GM23338 (cell line): ENCODE data around the gene RPS5.

Experiments
- CREB1 ChIP-seq: fragments of 250-450 bp; sonication (Bioruptor Pico); IDR thresholded peaks from 2 replicates; pipeline ENCODE4 v1.5.0; 2020; ENCODE audit warnings: low read depth, mild to moderate bottlenecking, moderate library complexity
- CTCF ChIP-seq, 2 experiments: fragments of 200-600 bp in 1 of 2; sonication (generic) in 1 of 2; conservative IDR thresholded peaks; 2 replicates each; pipeline versions ENCODE4 v1.5.1 to v1.6.1; 2016 to 2017; ENCODE audit warnings: antibody characterized with exemption in 2 of 2, low read depth in 2 of 2, mild to moderate bottlenecking in 2 of 2, moderate library complexity in 1 of 2
- EZH2 ChIP-seq: fragments of 200-600 bp; sonication (generic); IDR thresholded peaks from one replicate; pipeline ENCODE4 v1.8.0; 2017; ENCODE audit warnings: antibody characterized with exemption, mild to moderate bottlenecking, low read depth; ENCODE audit not compliant: unreplicated experiment
- EZH2phosphoT487 ChIP-seq: fragments of 200-600 bp; sonication (generic); IDR thresholded peaks from one replicate; pipeline ENCODE4 v1.8.1; 2018; ENCODE audit warnings: antibody characterized with exemption; ENCODE audit not compliant: unreplicated experiment
- NANOG ChIP-seq: IDR thresholded peaks from 2 replicates; pipeline ENCODE4 v1.6.1; 2016; ENCODE audit warnings: antibody characterized with exemption, borderline replicate concordance
- POLR2AphosphoS5 ChIP-seq: IDR thresholded peaks from 2 replicates; pipeline ENCODE4 v1.6.1; 2016; ENCODE audit warnings: antibody characterized with exemption, low read depth
- REST ChIP-seq: IDR thresholded peaks from one replicate; pipeline ENCODE4 v1.6.1; 2018; ENCODE audit warnings: antibody characterized with exemption; ENCODE audit not compliant: unreplicated experiment
- ZNF331 ChIP-seq: fragments of 250-450 bp; sonication (Bioruptor Pico); IDR thresholded peaks from 2 replicates; pipeline ENCODE4 v1.5.0; 2020; ENCODE audit warnings: low read depth, mild to moderate bottlenecking, moderate library complexity

GRCh38 chr19:58400916-58401839 lies 14.1 kb downstream of the RPS5 start:
- TF ChIP-seq EZH2: no peak
- TF ChIP-seq CTCF (conservative IDR thresholded peaks at IDR 0.05; ENCODE audit: low read depth in 2 of 2): no peak
- TF ChIP-seq POLR2AphosphoS5: peak; percentile 89
- TF ChIP-seq EZH2phosphoT487: no peak
- TF ChIP-seq REST: no peak
- no peak for TF ChIP-seq NANOG
- no peak for TF ChIP-seq ZNF331 (CRISPR knock-in tag)
- peak; percentile 94 for TF ChIP-seq CREB1 (CRISPR knock-in tag)
